Fibroblast of mammary gland (primary cell): ENCODE results near the gene NOX5.

Experiments
- DNase-seq: peaks from one replicate; pipeline ENCODE4 v3.0.0-alpha.2; 2010; ENCODE audit warnings: low read depth
- H3K4me3 ChIP-seq: 2 replicates; pipeline ENCODE4 v1.5.1; 2011; ENCODE audit warnings: low read depth, mild to moderate bottlenecking, low read length, moderate library complexity; ENCODE audit not compliant: control insufficient read depth
- CTCF ChIP-seq: conservative IDR thresholded peaks from 2 replicates; pipeline ENCODE4 v1.5.1; 2011; ENCODE audit warnings: low read depth, low read length, inconsistent platforms; ENCODE audit not compliant: control insufficient read depth, insufficient read depth

NOX5 gene

GRCh38 chr15:69060041-69060481 lies 45.6 kb downstream of the NOX5 start:
- H3K4me3 ChIP-seq = no peak overlapping the region
- TF ChIP-seq CTCF = no peak
- DNase-seq = no peak

DNA sequence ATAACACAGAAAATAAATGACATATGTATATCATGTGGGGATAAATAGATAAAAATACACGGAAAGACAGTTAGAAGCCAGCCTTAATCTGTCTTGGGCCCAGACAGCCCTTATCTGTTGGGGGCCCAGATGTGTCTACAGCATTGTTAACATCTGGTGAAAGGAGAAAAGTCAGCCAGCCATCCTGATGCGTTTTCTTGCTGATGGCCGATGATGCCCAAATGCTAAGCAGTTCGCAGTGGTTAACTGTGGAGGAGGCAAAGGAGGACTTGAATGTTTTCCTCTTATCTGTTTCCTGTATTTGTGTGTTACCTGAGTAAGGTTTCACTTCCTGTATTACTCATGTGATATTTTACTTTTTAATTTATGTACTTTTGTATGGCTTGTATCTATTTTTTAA lies 46.2 kb downstream of the NOX5 start:
- no peak for DNase-seq
- no peak overlapping the region for H3K4me3 ChIP-seq
- TF ChIP-seq CTCF = no peak

DNA sequence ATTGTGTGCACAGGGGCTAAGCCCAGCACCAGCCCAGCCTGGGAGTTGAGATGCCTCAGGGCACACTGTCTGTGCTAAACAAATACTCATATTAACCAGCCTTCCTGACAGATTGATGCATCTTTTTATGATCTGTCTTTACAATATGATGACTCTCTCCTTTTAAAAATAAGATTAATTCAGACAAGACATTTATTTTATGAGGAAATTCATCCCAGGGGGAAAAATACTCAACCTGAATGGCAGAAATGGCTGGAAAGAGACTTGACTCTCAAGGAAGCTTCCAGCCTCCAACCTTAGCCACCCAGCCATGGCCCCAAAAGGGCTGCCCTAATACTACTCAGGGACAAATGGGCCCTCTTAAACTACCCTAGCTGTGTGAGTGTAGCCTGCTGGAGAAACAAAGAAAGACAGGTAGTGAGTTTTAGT lies 46.9 kb downstream of the NOX5 start:
- no peak overlapping the region for H3K4me3 ChIP-seq
- no peak for DNase-seq
- no peak for TF ChIP-seq CTCF

GRCh38 chr15:69064649-69065048 lies 50.2 kb downstream of the NOX5 start:
- H3K4me3 ChIP-seq = no peak overlapping the region
- DNase-seq = no peak
- TF ChIP-seq CTCF = no peak

DNA sequence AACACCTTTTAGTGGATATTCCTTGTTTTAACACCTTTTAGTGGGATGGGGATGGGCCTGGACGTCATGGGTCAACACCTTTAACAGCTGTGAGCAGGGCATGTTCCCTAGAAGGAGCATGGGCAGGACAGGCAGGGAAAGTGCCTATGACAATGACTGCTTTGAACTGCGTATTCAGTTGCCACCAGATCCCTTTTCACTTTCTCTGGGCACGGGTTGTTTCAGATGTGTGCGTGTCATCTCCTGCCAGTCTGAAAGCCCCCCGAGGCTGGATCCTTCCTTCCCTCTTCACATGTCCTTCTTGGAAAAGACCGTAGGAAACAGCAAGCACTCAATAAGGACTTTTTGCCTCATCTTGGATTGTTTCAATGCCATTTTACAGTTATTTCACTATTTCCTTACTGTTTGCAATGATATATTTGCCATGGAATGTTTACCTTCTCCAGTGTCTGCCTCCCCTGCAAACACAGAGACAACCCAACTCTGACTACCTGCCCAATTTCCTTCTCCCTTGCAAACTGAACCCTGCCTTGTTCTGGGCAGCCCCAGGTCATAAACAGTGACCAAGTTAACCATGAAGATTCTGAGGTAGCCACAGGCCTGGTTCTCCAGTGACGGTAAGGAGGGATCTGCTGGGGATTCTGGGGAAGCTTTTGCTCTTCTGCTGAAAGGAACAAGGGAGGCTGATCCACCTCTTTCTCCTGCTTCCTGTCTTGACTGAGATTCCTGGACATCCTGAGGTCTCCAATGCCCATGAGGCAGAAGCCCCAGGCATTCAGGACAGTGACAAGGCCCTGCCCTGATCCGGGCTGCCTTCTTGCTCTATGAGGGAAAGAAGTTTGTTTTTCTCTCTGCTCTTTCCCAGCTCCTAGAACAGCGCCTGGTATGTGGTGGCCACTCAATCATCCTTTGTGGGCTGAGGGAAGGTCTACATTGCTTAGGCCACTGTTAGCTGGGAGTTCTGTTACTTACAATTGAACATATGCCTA lies 51.8 kb downstream of the NOX5 start:
- H3K4me3 ChIP-seq = no peak overlapping the region
- no peak for TF ChIP-seq CTCF
- no peak for DNase-seq

DNA sequence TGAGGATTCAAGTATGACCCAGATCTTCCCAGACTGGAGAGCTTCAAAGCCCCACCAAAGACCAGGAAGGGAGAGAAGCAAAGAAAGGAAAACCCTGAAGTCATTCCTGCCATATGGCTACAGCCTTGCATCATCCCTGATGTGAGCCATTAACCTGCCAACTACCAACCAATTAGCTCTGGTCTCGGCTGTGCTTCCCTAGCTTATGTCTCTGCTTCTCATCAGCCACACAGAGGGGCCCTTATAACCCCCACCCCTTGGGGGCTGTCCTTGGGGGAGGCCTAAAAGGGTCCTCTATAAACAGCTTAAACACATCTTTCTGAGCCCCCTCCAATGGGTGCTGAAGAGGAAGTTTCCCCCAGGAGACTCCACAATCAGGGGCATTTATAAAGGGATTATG lies 52.8 kb downstream of the NOX5 start:
- H3K4me3 ChIP-seq = no peak overlapping the region
- no peak for DNase-seq
- no peak for TF ChIP-seq CTCF
